ENCODE results near the gene PYGO1. TPM values are rescaled to one million over a fixed set of nuclear protein-coding genes. Genes with fewer than 3 reads are reported as not detected.

Gene PYGO1
- total and polyA plus RNA-seq, 9 of the 15 experiments (the other 6 are each of a cell fraction or from before 2014, with no cell fraction given): under 0.01 to 0.07 (median 0.02) TPM; not detected in 5

- CTCF ChIA-PET (ENCODE audit: low intra/inter-chr PET ratio): no interaction called here
- FAIRE-seq (no peak), DNase-seq (ENCODE audit: extremely low read depth in 1 of 4, low spot score in 3 of 4) (no peak), ATAC-seq (no peak)
- 0% methylated on average over 2 of the region's 2 CpGs for WGBS (ENCODE audit: insufficient coverage, low coverage, missing lambda C conversion rate)
- H4K20me1 ChIP-seq (replicated peaks; ENCODE audit: control insufficient read depth, insufficient read depth, low read length): no peaks in the 10 kb centered on the region
- in situ Hi-C loops (cut with MboI): no loop called here
- BruUV-seq (replicated peaks): no TSS peak
- intact Hi-C loops (cut with micrococcal nuclease): no loop called here
- POLR2A ChIA-PET: interaction anchor here (1.0 kb wide), 2 partner anchors 10 to 12 kb away, joined by 3 read pairs; no protein-coding TSS in a partner anchor
- no peaks in the 10 kb centered on the region for H3K36me3 ChIP-seq (ENCODE audit: control insufficient read depth, insufficient read depth, low read length)
- H3K27me3 ChIP-seq (ENCODE audit: control insufficient read depth in 2 of 2, insufficient read depth in 2 of 2, low read length in 2 of 2): peaks cover 0 to 5% of the 10 kb centered on the region in 2 experiments; a peak in 3 of 5 replicates
- TF ChIP-seq ZNF668 (CRISPR knock-in tag; IDR thresholded peaks at IDR 0.05): no peak
- no peak for TF ChIP-seq CLOCK (CRISPR knock-in tag; IDR thresholded peaks at IDR 0.05; ENCODE audit: borderline replicate concordance)
- TF ChIP-seq, protein P1, sequence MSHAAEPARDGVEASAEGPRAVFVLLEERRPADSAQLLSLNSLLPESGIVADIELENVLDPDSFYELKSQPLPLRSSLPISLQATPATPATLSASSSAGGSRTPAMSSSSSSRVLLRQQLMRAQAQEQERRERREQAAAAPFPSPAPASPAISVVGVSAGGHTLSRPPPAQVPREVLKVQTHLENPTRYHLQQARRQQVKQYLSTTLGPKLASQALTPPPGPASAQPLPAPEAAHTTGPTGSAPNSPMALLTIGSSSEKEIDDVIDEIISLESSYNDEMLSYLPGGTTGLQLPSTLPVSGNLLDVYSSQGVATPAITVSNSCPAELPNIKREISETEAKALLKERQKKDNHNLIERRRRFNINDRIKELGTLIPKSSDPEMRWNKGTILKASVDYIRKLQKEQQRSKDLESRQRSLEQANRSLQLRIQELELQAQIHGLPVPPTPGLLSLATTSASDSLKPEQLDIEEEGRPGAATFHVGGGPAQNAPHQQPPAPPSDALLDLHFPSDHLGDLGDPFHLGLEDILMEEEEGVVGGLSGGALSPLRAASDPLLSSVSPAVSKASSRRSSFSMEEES (CRISPR knock-in tag; IDR thresholded peaks at IDR 0.05): no peak
- no peaks in the 10 kb centered on the region for H3K9me1 ChIP-seq (ENCODE audit: control insufficient read depth, insufficient read depth, low read length)
- no peaks in the 10 kb centered on the region for H3K4me1 ChIP-seq (replicated peaks in 1 of 2; ENCODE audit: control insufficient read depth in 2 of 2, insufficient read depth in 2 of 2, low read length in 2 of 2)
- no peak overlapping the region for H2AFZ ChIP-seq (ENCODE audit: low read depth, low read length)
- no peak overlapping the region for H3K4me2 ChIP-seq (ENCODE audit: insufficient read depth, low read length)
- H3K9ac ChIP-seq (ENCODE audit: insufficient read depth in 1 of 2, low read depth in 2 of 2, low read length in 2 of 2): no peak overlapping the region
- H3K9me3 ChIP-seq (replicated peaks; ENCODE audit: control insufficient read depth, insufficient read depth, low read depth, low read length): no peaks in the 10 kb centered on the region
- no peak overlapping the region for H3K27ac ChIP-seq (ENCODE audit: extremely low read depth, low read depth, low read length)
- H3K79me2 ChIP-seq (ENCODE audit: control insufficient read depth, insufficient read depth, low read length): no peaks in the 10 kb centered on the region
- H3K4me3 ChIP-seq: no peak overlapping the region
Measured at GRCh38 chr15:55628369-55628730, 40.2 kb upstream of the PYGO1 start.
